GM18858 (cell line): ENCODE data around the gene ZBTB8B.
"Not testable (repeated sequence)": the region's sequence is repeated elsewhere in the genome, so short reads cannot be mapped to it uniquely, and the experiment has no call there.

Experiments used
- ATAC-seq: cut with Tn5 transposase; IDR thresholded peaks from one replicate; pipeline ENCODE4 v1.9.1; 2021; ENCODE audit not compliant: unreplicated experiment

The ZBTB8B gene

DNA sequence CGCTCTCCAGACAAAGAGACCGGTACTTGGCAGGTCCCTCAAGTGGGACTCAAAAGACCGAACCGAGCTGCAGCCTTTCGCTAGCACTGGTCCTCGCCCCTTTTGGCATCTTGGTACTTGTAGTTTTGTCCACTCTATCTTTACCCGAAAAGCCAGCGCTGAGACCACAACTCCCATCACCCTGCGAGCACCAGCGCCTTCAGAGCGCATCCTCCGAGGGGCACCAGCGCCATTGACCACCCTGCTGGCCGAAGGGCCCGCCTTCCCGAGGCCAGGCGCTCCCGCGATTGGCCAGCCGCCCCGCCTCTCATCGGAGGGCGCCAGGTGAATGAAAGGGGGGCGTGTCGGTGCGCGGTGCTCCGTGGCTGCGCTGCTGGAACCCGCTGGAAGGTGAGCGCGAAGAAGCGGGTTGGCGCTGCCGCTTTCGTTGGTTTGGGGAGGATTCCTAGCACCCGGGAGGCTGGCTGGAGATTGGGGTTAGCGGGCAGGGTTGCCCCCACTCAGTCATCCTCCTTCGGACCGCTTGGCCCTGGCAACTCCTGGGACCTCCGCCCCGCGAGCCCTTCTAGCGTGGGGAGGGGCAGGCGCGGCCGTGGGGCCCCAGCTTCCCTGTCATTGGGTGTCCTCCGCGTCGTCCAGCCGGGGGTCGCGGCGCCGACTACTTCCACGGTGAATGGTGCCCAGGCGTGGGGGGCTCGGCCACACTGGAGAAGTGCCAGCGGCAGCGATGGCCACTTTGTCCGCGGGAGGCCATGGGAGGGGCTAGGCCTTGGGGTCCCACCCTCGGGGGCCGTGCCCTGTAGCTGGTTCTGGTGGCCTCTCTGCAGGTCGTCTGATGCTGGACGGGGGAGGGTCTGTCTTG lies at the start of gene ZBTB8B:
Gene ZBTB8B, plus strand, starts transcription at position 357 of the 862 bp plus-strand sequence. CDS start 5,553 bp downstream, outside the sequence.
- ATAC-seq = no peak

DNA sequence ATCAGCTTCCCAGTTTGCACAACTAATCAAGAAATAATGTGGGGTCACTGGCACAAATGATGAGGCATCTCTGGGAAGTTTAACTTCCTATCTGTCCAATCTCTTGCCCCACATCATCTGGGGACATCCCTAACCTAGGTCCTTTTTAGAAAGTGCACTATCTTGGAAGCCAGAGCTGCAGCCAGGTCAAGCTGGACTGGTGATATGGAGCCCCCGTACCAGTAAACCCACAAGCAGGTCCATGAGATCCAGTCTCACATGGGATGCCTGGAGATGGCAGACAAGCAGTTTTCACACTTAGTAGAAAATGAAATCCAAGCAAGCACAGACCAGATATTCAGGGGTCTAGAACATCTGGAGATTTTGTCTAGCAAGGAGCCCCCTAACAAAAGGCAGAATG lies 43.1 kb upstream of the ZBTB8B start:
- ATAC-seq = no peak

DNA sequence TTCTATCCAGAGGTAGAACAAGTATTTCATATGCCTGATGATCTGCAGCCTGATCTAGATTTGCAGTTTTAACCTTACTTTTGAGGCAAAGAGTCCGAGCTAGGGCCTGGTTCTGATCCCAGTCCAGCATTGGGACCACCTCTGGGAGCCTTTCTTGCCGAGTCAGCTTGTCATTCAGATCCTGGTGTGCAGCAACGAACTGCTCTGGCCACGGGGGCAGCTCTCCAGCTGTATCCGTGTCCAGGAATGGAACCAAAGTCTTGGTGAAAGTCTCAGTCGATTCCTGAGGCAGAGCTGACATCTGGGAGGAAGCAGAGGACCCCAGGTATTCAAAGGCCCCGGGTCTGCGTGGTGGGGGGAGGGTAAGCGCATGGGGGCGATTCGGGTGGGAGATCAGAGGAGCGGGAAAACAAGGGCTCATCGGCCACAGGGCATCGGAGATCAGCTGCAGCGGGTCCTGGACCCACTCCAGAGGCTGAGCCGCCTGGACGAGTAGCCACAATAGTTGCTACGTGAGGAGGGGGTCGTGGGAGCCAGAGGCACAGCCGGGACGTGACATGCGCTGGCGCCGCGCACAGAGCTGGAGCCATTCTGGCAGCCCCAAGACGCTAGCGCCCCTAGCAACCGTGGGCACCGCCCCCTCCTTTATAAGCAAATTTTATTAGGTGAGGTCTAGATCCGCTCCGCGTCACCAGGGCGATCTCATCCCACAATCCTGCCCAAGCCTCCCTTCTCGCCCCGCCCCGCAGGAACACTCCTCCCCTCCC lies 38.2 kb upstream of the ZBTB8B start:
- no peak for ATAC-seq

DNA sequence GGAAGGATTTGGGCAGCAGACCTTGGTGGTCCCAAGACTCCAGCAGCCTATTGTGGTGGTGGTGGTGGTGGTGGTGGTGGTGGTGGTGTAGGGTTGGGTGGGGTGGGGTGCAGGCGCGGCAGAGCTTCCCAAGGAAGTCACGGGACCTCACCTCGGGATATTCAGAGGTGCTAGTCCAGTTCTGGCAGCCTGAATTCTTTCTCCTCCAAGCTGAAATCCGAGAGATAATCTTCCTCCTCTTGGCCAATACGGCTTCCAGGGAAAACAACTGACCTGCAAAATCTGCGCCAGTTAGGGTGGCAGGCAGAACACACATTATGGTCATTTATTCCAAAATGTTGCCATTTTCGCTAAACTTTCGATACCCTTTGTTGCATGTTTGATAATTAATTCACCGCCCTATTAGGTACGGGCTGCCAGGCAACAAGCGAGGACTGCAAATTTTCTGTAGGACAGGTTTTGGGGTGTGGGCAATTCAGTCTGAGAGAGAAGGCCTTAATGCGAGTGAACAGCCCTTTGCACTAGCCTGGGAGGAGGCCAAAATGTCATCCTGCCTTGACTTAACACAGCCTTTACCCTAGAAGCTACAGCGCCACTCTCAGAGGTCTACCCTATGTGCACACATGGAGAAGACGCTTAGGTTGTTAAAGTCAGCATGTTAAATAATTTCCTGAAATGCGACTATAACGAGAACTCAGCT lies 37.5 kb upstream of the ZBTB8B start:
- ATAC-seq = no peak

DNA sequence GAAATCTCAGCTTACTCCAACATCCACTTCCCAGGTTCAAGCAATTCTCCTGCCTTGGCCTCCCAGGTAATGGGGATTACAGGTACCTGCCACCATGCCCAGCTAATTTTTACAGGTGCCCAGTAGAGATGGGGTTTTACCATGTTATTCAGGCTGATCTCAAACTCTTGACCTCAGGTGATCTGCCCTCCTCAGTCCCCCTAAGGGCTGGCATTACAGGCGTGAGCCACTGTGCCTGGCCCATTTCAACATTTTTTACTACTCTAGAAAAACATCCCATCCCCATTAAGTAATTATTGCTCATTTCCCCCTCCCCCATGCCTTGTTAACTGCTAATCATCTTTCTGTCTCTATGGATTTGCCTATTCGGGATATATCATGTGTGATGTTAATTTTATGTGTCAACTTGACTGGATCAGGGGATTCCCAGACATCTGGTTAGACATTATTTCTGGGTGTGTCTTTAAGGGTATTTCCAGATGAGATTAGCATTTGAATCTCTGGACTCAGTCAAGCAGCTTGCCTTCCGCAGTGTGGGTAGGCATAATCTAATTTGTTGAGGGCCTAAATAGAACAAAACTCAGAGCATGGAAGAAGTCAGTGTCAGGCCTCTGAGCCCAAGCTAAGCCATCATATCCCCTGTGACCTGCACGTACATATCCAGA lies 33.0 kb upstream of the ZBTB8B start:
- no peak for ATAC-seq

DNA sequence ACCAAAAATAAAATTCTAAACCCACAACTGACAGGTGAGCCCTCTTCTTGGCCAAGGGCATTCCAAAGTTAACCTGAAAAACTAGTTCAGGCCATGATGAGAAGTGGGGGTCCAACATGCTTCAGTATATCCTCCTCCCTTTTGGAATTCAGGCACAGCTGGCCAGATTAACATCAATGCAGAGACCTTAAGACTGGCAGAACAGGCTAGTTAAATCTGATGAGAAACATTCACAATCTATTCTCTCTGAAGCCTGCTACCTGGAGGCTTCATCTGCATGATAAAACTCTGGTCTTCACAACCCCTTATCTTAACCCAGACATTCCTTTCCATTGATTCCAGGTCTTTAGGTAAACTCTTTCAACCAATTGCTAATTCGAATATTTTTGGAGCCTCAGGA lies 26.7 kb upstream of the ZBTB8B start:
- no peak for ATAC-seq

DNA sequence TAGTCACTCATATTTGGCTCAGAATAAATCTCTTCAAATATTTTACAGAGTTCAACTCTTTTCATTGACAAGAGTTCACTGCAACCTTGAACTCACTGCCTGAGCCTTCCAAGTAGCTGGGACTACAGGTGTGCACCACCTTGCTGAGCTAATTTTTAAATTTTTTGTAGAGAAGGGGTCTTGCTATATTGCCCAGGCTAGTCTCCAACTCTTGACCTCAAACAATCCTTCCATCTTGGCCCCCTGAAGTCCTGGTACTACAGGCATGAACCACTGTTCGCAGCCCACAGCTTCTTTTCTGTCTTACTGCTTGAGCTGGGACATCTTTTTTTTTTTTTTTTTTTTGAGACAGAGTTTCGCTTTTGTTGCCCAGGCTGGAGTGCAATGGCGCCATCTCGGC lies 26.1 kb upstream of the ZBTB8B start:
- not testable (repeated sequence) for ATAC-seq

DNA sequence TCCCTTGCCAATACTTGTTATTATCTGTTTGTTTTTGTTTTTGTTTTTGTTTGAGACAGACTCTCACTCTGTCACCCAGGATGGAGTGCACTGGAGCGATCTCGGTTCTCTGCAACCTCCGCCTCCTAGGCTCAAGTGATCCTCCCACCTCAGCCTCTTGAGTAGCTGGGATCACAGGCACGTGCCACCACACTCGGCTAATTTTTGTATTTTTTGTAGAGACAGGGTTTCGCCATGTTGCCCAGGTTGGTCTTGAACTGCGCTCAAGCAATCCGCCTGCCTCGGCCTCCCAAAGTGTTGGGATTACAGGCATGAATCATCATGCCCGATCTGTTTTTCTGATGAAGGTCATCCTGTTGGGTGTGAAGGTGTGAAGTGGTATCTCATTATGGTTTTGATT lies 23.4 kb upstream of the ZBTB8B start:
- not testable (repeated sequence) for ATAC-seq

DNA sequence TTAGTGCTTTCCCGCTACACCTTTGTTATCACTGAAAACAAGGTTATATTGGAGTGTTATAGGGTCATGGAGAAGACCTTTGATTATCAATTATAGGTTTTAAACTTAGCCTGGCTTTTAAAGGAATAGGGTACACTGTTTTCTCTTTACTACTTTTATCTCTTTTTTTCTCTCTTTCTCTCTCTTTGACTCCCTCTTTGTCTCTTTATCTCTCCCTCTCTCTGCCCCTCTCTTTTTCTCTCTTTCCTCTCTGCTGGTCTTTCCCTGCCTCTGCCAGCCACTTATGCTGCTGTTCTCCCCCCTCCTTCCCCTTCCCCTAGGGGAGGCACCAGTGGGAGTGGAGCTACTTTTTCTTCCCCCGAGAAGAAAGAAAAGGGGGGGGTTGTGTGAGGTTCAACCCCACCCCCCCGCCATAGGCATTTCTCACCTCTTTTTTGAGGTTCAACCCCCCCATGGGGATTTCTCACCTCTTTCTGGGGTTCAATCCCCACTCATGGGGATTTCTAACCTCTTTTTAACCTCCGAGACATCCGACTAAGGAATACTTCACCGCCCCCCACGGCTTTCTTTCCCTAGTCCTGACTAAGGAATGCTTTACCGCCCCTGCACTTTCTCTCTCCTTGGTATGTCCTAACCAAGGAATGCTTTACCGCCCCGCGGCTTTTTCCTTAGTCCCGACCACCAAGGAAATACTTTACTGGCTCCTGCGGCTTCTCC lies 17.2 kb upstream of the ZBTB8B start:
- ATAC-seq = no peak

DNA sequence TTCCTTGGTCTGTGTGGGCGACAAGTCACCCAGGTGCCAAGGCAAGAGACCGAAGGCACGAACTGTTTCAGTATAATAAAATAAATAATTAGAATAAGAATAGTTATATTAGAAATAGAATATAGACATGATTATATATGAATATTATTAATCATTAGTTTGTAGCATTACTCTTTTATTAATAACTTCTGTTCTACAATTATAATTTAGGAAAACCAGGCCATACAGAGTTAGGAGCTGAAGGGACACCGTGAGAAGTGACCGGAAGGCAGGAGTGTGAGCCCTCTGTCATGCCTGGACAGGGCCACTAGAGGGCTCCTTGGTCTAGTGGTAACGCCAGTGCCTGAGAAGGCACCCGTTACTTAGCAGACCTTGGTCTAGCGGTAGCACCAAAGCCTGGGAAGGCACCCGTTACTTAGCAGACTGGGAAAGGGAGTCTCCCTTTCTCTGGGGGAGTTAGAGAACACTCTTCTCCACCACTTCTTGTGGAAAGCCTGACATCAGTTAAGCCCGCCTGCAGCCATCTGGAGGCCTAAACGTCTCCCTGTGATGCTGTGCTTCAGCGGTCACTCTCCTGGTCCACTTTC lies 16.6 kb upstream of the ZBTB8B start:
- not testable (repeated sequence) for ATAC-seq

DNA sequence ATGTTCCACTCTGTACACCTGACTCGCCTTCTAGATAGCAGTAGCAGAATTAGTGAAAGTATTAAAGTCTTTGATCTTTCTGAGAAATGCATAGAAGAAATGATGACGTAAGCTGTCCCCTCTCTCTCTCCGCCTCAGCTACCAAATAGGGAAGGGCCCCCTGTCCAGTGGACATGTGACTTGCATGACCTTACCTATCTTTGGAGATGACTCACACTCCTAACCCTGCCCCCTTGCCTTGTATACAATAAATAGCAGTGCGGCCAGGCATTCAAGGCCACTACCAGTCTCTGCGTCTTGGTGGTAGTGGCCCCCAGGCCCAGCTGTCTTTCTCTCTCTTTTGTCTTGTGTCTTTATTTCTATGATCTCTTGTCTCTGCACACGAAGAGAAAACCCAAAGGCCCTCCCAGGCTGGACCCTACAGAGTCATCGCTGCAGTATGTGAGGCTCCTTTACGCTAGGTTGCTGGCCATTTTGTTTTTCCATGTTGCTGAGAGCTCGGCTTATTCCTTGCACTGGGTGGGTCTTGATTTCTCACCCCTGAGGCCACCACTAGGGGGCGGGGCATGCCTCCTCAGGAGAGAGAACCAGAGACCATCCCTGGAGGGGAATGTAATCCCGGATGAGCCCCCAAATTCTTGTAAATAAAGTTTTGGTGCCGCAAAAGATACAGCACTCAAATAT lies 16.0 kb upstream of the ZBTB8B start:
- ATAC-seq = no peak

DNA sequence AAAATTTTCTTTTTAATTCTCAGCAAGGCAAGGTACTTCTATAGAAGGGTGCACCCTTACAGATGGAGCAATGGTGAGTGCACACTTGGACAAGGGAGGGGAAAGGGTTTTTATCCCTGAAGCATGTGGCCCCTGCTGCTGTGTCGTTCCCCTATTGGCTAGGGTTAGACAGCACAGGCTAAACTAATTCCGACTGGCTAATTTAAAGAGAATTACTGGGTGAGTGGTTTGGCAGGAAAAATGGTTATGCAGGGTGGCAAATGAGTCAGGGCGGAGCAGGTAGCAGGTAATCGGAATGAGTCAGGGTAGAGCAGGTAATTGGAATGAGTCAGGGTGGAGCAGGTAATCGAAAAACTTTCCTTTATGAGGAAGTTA lies 15.4 kb upstream of the ZBTB8B start:
- not testable (repeated sequence) for ATAC-seq

DNA sequence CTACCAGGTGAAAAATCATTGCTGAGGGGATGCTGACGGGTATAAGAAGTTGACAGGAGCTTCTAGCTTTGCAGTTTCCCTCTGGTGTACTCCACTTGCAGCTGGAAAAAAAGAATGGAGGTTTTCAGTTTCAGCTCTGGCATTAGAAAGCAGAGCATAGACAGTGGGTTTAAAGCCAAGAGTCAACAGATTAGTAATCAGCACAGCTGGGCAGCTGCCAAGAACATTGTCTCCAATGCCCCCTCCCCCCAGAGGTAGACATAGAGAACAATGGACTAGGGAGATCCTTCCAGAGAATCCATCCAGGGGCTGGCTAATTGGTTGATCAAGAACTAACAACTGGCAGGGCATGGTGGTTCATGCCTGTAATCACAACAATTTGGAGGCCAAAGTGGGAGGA lies 10.1 kb upstream of the ZBTB8B start:
- no peak for ATAC-seq

DNA sequence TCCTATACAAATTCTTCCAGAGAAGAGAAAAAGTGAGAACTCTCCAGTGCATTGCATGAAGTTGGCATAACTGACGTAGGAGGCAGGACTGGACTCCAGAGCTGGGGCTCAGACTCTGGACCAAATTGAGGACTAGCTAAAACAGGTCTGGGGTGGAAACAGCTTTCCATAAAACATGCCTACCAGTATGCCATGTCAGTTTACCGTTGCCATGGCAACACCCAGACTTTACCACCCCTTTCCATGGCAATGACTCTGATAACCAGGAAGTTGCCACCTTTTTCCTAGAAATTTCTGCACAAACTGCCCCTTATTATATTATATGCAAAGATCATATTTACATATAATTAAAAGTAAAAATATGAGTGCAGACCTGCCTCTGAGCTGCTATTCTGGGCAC lies 8.9 kb upstream of the ZBTB8B start:
- no peak for ATAC-seq

DNA sequence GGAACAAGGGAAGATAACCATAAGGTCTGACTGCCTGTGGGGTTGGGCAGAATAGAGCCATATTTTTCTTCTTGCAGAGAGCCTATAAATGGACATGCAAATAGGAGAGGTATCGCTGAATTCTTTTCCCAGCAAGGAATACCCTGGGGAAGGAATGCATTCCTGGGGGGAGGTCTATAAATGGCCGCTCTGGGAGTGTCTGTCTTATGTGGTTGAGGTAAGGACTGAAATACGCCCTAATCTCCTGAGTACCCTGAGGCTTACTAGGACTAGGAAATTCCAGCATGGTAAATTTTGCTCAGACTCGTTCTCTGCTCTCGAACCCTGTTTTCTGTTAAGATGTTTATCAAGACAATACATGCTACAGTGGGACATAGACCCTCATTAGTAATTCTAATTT lies 6.1 kb upstream of the ZBTB8B start:
- not testable (repeated sequence) for ATAC-seq

DNA sequence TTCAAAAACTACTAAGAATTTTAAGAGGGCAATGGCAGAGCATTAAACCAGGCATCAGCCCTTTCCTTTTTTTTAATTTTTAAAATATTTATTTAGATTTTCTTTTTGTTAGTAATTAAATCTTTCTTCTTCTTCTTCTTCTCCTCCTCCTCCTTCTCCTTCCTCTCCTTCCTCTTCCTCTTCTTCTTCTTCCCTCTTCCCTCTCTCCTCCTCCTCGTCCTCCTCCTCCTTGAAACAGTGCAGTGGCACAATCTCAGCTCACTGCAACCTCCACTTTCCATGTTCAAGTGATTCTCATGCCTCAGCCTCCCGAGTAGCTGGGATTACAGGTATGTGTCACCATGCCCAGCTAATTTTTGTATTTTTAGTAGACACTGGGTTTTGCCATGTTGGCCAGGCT lies 1.9 kb upstream of the ZBTB8B start:
- not testable (repeated sequence) for ATAC-seq

DNA sequence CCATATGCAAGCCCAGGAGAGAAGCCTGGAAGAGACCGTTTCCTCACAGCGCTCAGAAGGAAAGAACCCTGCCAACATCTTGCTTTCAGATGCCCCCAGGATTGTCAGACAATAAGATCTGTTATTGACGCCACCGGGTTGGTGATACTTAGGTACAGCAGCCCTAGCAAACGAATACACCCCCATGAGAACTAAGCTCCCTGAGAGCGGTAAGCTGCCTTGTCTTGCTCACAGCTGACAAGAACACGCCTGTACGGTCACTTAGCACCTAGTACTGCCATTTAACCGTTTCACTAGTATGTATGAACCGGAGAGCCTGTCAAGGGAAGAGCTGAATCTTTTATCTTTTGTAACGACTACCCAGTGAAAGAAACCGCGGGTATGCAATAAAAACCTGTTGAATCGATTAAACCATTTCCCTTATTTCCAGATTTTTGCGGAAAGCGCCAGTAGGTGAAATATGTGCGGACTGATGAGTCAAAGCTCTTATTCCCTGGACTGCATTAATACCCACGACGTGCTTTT lies 619 bp upstream of the ZBTB8B start:
- no peak for ATAC-seq

DNA sequence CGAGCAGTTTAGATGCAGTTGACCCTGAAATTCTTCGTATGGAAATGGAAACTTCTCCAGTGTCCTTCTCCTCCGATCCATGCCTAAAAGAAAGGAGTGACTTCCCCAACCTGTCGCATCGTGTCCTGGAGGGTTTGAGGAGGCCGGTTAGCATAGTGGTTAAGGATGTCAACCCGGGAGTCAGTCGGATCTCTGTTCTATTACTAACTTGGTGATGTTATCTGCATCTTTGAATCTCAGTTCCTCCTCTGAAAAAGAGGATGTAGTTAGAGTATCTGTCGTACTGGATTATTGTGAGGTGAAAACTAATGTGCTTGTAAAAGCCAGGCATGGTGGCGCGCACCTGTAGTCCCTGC lies 684 bp downstream of the ZBTB8B start:
- ATAC-seq = no peak

DNA sequence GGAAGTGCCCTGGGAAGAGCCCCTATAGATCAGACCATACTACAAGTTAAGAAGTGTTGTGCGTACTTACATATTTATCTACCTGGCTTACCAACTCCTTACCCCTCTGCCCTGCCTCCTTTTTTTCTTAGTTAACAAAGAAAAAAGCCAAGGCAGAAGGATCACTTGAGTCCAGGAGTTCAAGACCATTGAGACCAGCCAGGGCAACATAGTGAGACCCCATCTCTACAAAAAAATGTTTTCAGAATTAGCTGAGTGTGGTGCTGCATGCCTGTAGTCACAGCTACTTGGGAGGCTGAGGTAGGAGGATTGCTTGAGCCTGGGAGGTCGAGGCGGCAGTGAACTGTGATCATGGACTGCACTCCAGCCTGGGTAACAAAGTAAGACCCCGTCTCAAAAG lies 1.9 kb downstream of the ZBTB8B start:
- no peak for ATAC-seq
